ENCODE results near the gene CHIC1.

DNA sequence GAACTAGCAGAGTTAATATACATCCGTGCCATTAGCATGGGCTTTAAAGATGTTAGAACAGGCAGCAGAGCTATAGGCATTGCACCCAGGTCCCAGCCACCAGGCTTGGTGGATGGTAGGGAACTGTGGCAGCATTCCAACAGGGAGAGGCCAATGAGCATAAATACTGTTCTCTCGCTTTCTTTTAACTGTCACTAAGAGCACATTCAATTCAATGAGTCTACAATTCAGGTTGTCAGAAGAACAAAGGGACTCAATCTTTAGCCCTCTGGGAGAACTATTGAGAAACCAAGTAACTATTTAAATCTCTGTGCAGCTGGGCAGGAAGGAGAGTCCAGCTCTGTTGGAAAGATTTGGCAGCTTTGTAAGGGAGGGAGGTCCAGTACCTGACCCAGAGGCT is 165.6 kb downstream of the CHIC1 start:
- TF ChIP-seq, protein P1, sequence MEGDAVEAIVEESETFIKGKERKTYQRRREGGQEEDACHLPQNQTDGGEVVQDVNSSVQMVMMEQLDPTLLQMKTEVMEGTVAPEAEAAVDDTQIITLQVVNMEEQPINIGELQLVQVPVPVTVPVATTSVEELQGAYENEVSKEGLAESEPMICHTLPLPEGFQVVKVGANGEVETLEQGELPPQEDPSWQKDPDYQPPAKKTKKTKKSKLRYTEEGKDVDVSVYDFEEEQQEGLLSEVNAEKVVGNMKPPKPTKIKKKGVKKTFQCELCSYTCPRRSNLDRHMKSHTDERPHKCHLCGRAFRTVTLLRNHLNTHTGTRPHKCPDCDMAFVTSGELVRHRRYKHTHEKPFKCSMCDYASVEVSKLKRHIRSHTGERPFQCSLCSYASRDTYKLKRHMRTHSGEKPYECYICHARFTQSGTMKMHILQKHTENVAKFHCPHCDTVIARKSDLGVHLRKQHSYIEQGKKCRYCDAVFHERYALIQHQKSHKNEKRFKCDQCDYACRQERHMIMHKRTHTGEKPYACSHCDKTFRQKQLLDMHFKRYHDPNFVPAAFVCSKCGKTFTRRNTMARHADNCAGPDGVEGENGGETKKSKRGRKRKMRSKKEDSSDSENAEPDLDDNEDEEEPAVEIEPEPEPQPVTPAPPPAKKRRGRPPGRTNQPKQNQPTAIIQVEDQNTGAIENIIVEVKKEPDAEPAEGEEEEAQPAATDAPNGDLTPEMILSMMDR (IDR thresholded peaks at IDR 0.05): no peak
- TF ChIP-seq POLR2AphosphoS5 (IDR thresholded peaks at IDR 0.05): no peak
